Iris pigment epithelial cell (primary cell): ENCODE data around the gene ACE.

Experiments used
- DNase-seq: peaks from one replicate; pipeline ENCODE4 v3.0.0-alpha.2; 2011; ENCODE audit warnings: low read depth

ACE gene

GRCh38 chr17:63537991-63538692 is 61.3 kb downstream of the ACE start:
- no peak for DNase-seq

- no peak for DNase-seq
These were observed 62.1 kb downstream of the ACE start for GRCh38 chr17:63538693-63539595.

GRCh38 chr17:63540590-63540989 is 63.7 kb downstream of the ACE start:
- no peak for DNase-seq

DNA sequence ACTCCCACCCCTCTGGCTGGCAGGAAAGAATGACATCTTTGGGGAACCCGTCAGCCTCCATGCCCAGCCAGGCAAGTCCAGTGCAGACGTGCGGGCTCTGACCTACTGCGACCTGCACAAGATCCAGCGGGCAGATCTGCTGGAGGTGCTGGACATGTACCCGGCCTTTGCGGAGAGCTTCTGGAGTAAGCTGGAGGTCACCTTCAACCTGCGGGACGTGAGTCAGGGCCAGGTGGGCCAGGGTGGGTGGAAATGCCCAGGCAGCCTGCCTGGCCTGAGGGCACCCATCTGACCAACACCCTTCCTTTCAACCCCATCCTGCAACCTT is 65.3 kb downstream of the ACE start:
- no peak for DNase-seq

DNA sequence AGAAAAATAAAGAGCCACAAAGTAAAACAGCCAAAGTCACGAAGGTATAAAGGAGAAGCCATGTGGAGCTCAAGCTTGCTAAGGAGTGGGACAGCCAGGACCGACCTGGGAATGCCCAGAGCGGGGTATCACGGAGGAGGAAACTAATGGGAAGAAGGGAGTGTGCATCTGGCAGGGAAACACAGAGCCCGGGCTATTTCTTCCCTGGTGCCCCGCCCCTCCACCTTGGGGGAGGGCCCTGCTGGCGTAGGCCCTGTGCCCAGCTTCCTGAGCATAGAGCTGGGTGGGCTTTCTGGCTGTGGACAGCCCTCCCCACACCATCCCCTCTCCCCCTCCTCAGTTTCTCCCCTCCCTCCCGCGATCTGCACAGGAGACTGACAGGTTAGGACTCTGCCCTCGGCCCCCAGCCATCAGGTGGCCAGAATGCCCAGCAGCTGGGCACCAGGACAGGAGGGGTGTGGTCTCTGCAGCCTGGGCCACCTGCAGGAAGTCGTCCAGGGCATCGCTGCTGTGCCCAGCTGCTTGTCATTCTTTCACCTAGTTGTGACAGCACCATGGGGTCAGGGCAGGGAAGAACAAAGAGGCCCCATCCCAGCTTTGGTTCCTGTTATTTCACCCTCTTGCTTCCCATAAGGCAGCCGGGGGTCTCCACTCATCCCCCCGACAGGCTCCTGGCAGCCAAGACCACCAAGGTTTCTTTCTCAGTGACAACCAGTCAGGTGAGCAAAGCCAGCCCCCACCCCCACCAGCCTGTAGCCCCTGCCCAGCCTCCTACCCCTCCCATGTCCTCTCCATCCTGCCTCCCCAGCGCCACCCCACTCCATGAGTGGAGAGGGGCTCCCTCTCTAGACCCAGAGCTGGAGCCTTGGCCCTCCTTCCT is 66.3 kb downstream of the ACE start:
- no peak for DNase-seq

GRCh38 chr17:63543822-63544420 is 67.1 kb downstream of the ACE start:
- no peak for DNase-seq

DNA sequence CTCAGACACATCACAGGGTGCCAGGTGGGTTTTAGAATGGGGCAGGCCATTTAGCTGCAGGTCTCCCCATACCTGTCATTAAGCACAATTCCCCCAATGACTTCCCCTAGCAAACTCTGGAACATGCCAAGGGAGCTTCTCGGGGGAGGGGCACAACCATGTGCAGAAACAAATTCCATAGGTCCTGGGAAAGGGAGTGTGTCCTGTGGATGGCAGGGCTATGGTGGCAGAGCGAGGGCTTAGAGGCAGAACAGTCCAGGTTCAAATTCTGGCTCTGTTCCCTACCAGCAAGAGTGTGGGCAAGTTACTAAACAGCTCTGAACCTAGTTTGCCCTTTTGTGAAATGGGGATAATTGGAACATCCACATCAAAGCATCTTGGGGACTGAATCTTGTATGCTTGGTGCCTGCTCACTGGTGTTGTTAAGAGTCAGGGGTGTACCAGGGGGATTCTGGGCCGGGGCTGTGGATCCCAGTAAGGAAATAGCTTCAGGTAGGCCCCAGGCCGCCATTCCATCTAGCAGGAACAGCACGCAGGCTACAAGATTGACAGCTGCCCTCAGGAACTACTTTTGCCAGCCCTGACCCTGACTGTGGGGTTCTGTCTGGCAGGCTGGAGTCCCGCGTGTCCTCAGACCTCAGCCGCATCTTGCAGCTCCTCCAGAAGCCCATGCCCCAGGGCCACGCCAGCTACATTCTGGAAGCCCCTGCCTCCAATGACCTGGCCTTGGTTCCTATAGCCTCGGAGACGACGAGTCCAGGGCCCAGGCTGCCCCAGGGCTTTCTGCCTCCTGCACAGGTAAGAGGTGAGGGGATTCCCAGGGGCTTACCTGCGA is 67.8 kb downstream of the ACE start:
- DNase-seq: no peak

GRCh38 chr17:63546308-63547082 is 69.6 kb downstream of the ACE start:
- no peak for DNase-seq

DNA sequence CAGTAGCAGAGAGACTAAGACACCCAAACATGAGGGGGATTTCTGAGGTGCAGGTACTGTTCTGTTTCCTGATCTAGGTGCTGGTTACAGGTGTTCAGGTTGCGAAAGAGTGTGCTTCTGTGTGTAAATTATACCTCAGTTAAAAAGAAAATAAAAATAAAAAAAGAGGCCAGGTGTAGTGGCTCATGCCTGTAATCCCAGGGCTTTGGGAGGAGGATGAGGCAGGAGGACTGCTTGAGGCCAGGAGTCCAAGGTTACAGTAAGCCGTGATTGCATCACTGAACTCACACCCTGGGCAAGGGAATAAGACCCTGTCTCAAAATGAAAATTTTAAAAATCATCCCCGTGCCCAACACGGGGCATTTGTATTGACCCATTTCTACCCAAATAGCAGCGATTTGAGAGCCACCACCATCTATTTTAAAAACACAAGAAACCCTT is 70.2 kb downstream of the ACE start:
- no peak for DNase-seq
